SU-DHL-6 (cell line): ENCODE measurements around the gene RASAL1.
A peak's percentile ranks its signal among the peaks of the same experiment; 100 is the strongest.

ENCODE experiments used
- H2AFZ ChIP-seq: fragments of 200-600 bp; sonication (generic); 2 replicates; pipeline ENCODE4 v1.6.1; 2014; ENCODE audit warnings: low read depth, mild to moderate bottlenecking, moderate library complexity, mixed read lengths, antibody characterized with exemption, low read length; ENCODE audit not compliant: severe bottlenecking
- H3F3A ChIP-seq: fragments of 200-600 bp; shearing (Covaris generic); 2 replicates; pipeline ENCODE4 v1.6.0; 2016; ENCODE audit warnings: antibody characterized with exemption, mild to moderate bottlenecking; ENCODE audit not compliant: insufficient read depth
- H3K27ac ChIP-seq: fragments of 200-600 bp; sonication (generic); 2 replicates; pipeline ENCODE4 v1.5.1; 2016; ENCODE audit warnings: low read depth, mild to moderate bottlenecking, low read length, moderate library complexity, mixed read lengths
- H3K27me3 ChIP-seq: fragments of 200-600 bp; sonication (generic), shearing (Covaris generic); 2 replicates; pipeline ENCODE4 v1.6.0; 2014; ENCODE audit warnings: mild to moderate bottlenecking, low read length
- H3K36me3 ChIP-seq: fragments of 200-600 bp; sonication (generic); 2 replicates; pipeline ENCODE4 v1.6.1; 2014; ENCODE audit warnings: mild to moderate bottlenecking, low read length, mixed read lengths
- H3K4me2 ChIP-seq: fragments of 300-600, 200-600 bp; shearing (Covaris generic), sonication (generic); 2 replicates; pipeline ENCODE4 v1.6.0; 2014; ENCODE audit warnings: low read length, low read depth, mild to moderate bottlenecking; ENCODE audit not compliant: poor library complexity, severe bottlenecking
- H3K4me3 ChIP-seq: fragments of 200-600 bp; sonication (generic); 2 replicates; pipeline ENCODE4 v1.5.1; 2014; ENCODE audit warnings: antibody characterized with exemption, low read length, mild to moderate bottlenecking, mixed read lengths; ENCODE audit not compliant: insufficient read depth, poor library complexity, severe bottlenecking
- H3K79me2 ChIP-seq: fragments of 200-600 bp; sonication (generic); 2 replicates; pipeline ENCODE4 v1.6.1; 2014; ENCODE audit warnings: mild to moderate bottlenecking, low read length, moderate library complexity; ENCODE audit not compliant: insufficient read depth
- H3K9ac ChIP-seq: fragments of 200-600 bp; sonication (generic); 2 replicates; pipeline ENCODE4 v1.7.0; 2014; ENCODE audit warnings: mild to moderate bottlenecking, low read length
- H3K9me2 ChIP-seq: fragments of 200-600 bp; sonication (generic); replicated peaks from 2 replicates; pipeline ENCODE4 v1.6.1; 2014; ENCODE audit warnings: low read length; ENCODE audit not compliant: insufficient read depth
- H3K9me3 ChIP-seq: fragments of 200-600 bp; sonication (generic); 2 replicates; pipeline ENCODE4 v1.6.1; 2014; ENCODE audit warnings: low read length, mixed read lengths; ENCODE audit not compliant: insufficient read depth
- H4K20me1 ChIP-seq: fragments of 200-600 bp; sonication (generic); 2 replicates; pipeline ENCODE4 v1.6.1; 2014; ENCODE audit warnings: low read depth, mild to moderate bottlenecking, antibody characterized with exemption, low read length, moderate library complexity, mixed read lengths
- EZH2phosphoT487 ChIP-seq: fragments of 200-600 bp; sonication (generic), shearing (Covaris generic); conservative IDR thresholded peaks from 2 replicates; pipeline ENCODE4 v1.6.1; 2018; ENCODE audit warnings: mild to moderate bottlenecking, antibody characterized with exemption, low read length, moderate library complexity, mixed read lengths
- TF ChIP-seq, protein P1 (sequence below): fragments of 200-600 bp; sonication (generic); IDR thresholded peaks from one replicate; pipeline ENCODE4 v1.5.1; 2017; ENCODE audit warnings: antibody characterized with exemption, mild to moderate bottlenecking, low read length, moderate library complexity; ENCODE audit not compliant: insufficient read depth, poor library complexity, severe bottlenecking

The RASAL1 gene

DNA sequence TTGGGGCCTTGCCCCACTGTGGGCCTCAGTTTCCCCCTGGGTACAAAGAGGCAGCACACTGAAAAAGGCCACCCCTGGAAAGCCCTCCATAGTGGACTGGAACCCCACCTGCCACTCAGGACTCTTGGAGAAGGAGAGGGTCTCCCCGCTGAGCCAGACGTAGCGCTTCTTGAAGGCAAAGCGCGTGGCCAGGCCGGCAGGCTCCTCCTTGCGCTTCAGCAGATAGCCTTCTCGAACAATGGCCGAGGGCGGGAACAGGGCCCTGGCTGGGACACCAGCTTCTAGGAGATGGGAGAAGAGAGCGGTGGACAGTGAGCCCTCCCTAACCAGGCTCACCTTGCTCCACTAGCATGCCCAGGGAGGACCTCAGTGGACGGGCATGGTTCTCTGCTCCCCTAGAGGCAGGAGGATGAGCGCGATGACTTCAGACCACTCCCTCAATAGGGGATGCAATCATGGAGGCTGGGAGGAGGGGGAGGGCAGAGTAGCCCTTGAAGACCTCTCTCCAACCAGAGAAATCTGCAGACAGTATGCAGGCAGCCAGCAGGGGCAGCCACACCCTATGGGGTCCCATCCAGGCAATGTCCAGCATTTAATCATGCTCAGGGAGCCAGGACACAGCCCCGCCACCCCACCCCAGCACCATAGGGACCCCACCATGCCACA lies 29.8 kb downstream of the RASAL1 start:
- H2AFZ ChIP-seq = no peak overlapping the region
- no peaks in the 10 kb centered on the region for H3K36me3 ChIP-seq
- no peak overlapping the region for H3K4me3 ChIP-seq

DNA sequence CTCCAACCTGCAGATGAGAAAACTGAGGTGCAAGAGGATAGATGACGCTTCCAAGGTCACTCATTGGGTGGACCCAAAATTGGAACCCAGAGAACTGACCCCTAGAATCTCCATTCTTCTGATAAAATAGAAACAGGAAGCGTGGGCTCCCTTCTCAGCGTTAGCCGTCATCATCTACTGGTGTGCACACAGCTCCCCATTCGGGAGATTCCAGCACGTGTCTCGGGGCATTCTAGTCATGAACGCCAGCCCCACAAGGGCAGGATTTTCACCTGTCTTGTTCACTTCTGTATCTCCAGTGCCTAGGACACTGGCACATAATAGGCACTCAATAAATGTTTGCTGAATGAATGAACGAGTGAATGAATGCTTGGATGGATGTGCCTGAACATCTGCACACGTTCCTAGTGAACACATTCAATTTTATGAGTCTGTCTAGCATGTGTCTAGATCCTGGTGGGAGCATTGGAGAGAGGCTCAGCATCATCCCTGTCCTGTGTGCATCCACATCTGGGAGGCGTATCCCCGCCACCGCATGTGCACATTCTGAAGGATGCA lies 30.5 kb downstream of the RASAL1 start:
- TF ChIP-seq, protein P1, sequence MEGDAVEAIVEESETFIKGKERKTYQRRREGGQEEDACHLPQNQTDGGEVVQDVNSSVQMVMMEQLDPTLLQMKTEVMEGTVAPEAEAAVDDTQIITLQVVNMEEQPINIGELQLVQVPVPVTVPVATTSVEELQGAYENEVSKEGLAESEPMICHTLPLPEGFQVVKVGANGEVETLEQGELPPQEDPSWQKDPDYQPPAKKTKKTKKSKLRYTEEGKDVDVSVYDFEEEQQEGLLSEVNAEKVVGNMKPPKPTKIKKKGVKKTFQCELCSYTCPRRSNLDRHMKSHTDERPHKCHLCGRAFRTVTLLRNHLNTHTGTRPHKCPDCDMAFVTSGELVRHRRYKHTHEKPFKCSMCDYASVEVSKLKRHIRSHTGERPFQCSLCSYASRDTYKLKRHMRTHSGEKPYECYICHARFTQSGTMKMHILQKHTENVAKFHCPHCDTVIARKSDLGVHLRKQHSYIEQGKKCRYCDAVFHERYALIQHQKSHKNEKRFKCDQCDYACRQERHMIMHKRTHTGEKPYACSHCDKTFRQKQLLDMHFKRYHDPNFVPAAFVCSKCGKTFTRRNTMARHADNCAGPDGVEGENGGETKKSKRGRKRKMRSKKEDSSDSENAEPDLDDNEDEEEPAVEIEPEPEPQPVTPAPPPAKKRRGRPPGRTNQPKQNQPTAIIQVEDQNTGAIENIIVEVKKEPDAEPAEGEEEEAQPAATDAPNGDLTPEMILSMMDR = no peak
- no peak for TF ChIP-seq EZH2phosphoT487
- peak overlapping the region; percentile 59 for H3K4me3 ChIP-seq
- H3K9ac ChIP-seq = peak overlapping the region; percentile 67
- no peak overlapping the region for H2AFZ ChIP-seq
- peaks cover 35% of the 10 kb centered on the region for H3F3A ChIP-seq
- no peaks in the 10 kb centered on the region for H3K9me2 ChIP-seq
- H3K27ac ChIP-seq = peak overlapping the region; percentile 76
- H3K4me2 ChIP-seq = peak overlapping the region; percentile 92
- H3K79me2 ChIP-seq = peaks cover 4% of the 10 kb centered on the region; the same call in 1 of the 2 replicates
- H3K9me3 ChIP-seq = no peaks in the 10 kb centered on the region
- no peaks in the 10 kb centered on the region for H4K20me1 ChIP-seq
- no peaks in the 10 kb centered on the region for H3K36me3 ChIP-seq
- H3K27me3 ChIP-seq = no peaks in the 10 kb centered on the region

More for the DNA sequence above, 29.8 kb downstream of the RASAL1 start:
- Histone ChIP-seq H3K79me2 (peaks cover 4% of the 10 kb centered on the region; the same call in 1 of the 2 replicates), H3F3A (peaks cover 34% of the 10 kb centered on the region), H4K20me1 (no peaks in the 10 kb centered on the region), H3K27me3 (no peaks in the 10 kb centered on the region), H3K9me2 (no peaks in the 10 kb centered on the region), H3K4me2 (peak overlapping the region; percentile 92), H3K9ac (no peak overlapping the region), H3K9me3 (no peaks in the 10 kb centered on the region), H3K27ac (peak overlapping the region; percentile 50)
- TF ChIP-seq, protein P1 = no peak
- TF ChIP-seq EZH2phosphoT487 = no peak

DNA sequence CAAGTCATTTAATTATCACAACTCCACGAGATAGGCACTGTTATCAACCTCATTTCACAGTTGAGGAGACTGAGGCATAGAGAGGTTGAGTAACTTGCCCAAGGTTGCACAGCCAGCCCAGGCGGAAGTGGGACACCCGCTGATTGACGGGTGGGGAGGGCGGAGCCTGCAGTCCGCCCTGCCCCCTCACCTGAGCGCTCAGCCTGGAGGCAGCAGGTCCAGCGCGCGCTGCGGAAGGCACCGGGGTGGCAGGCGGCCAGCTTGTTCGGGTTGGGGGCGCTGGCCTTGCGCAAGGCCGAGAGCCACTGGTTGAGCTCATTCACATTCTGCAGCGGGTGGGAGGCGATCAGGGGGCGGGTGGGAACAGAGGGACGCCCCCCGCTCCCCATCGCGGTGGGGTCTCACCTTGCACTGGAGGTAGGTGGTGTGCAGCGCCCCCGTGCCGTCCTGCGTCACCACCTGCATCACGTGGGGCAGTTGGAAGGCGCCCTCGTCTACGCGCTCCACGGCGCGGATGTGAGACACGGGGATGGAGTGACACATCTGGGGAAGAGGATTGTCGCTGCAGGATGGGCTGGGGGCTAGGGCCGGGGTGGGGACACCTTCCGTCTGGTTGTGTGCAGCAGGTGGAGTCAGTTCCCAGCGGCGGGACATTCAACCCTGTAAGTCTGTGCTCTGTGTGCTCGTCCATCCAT lies 31.7 kb downstream of the RASAL1 start:
- H3K4me2 ChIP-seq = peak overlapping the region; percentile 92
- H3K9ac ChIP-seq = peak overlapping the region; percentile 67
- peak overlapping the region; percentile 74 for H2AFZ ChIP-seq
- no peaks in the 10 kb centered on the region for H4K20me1 ChIP-seq
- no peaks in the 10 kb centered on the region for H3K27me3 ChIP-seq
- H3K9me3 ChIP-seq = no peaks in the 10 kb centered on the region
- H3K27ac ChIP-seq = peak overlapping the region; percentile 76
- TF ChIP-seq, protein P1 = peak; percentile 45
- no peak for TF ChIP-seq EZH2phosphoT487
- H3F3A ChIP-seq = peaks cover 46% of the 10 kb centered on the region
- peak overlapping the region; percentile 59 for H3K4me3 ChIP-seq
- H3K36me3 ChIP-seq = no peaks in the 10 kb centered on the region
- peaks cover 4% of the 10 kb centered on the region; the same call in 1 of the 2 replicates for H3K79me2 ChIP-seq
- no peaks in the 10 kb centered on the region for H3K9me2 ChIP-seq
